ENCODE results near the gene GRK3. TPM values are rescaled to one million over a fixed set of nuclear protein-coding genes. Genes with fewer than 3 reads are reported as not detected.
A peak's percentile ranks its signal among the peaks of the same experiment; 100 is the strongest.

The GRK3 gene
- total and polyA plus RNA-seq, 8 donors = 18.4 to 33.9 (median 23.8) TPM

DNA sequence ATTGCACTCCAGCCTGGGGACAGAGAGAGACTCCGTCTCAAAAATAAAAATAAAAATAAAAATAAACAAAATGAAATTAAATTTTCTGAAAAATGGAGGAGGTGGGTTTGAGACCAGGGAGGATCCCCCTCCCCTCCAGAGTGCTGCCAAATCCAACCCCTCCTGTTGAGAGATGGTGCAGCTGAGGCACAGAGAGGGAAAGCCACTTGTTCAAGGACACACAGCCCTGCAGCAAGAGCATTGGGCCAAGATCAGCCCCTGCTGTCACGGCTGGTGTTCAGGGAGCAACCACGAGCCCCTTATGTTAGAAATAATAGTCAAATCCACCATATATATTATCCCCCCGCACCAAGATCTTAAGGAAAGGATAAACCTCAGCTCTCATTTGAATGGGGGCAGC, 180.2 kb downstream of the GRK3 start:
- H3K9me3 ChIP-seq = no peaks in the 10 kb centered on the region
- DNase-seq (no peak), ATAC-seq (no peak)
- intact Hi-C loops (cut with DNase I) = no loop called here
- no peak overlapping the region for H3K4me3 ChIP-seq
- no peaks in the 10 kb centered on the region for H3K4me1 ChIP-seq
- TF ChIP-seq, protein P1, sequence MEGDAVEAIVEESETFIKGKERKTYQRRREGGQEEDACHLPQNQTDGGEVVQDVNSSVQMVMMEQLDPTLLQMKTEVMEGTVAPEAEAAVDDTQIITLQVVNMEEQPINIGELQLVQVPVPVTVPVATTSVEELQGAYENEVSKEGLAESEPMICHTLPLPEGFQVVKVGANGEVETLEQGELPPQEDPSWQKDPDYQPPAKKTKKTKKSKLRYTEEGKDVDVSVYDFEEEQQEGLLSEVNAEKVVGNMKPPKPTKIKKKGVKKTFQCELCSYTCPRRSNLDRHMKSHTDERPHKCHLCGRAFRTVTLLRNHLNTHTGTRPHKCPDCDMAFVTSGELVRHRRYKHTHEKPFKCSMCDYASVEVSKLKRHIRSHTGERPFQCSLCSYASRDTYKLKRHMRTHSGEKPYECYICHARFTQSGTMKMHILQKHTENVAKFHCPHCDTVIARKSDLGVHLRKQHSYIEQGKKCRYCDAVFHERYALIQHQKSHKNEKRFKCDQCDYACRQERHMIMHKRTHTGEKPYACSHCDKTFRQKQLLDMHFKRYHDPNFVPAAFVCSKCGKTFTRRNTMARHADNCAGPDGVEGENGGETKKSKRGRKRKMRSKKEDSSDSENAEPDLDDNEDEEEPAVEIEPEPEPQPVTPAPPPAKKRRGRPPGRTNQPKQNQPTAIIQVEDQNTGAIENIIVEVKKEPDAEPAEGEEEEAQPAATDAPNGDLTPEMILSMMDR (IDR thresholded peaks at IDR 0.05) = no peak
- no peaks in the 10 kb centered on the region for H3K36me3 ChIP-seq
- H3K27me3 ChIP-seq = peaks cover 0 to 23% of the 10 kb centered on the region in 2 donors
- H3K27ac ChIP-seq = no peak overlapping the region

DNA sequence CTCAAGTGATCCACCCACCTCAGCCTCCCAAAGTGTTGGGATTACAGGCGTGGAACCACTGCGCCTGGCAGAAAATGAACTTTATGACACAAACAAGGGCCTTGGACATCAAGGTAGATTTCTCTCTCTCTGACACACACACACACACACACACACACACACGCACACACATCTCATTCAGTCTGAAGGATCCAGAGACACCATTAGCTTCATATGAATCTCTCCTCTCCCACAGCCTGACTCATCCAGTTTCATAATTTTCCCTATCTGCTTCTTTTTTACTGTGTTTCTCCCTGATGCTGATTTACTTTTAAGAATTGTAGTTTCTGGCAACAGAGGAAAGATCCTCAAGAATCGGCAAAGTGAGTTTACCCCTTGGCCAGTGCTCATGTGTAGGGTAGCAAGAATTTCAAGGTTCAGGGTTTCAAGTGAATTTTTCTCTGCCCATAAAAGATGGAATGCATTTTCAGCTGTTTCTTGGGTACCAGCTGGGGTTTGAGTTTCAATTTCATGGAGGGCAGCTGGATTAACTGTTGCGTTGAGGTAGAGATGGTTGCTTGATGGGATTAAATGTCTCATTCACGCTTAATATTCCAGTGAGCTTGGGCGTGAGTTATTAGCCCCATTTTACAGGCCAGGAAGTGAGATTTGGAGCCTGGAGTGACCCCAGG, 181.0 kb downstream of the GRK3 start:
- TF ChIP-seq, protein P1 (IDR thresholded peaks at IDR 0.05) = no peak
- no peak for DNase-seq
- intact Hi-C loops (cut with DNase I) = no loop called here
- ATAC-seq = no peak
- no peaks in the 10 kb centered on the region for H3K36me3 ChIP-seq
- no peaks in the 10 kb centered on the region for H3K4me1 ChIP-seq
- no peak overlapping the region for H3K4me3 ChIP-seq
- H3K27ac ChIP-seq = no peak overlapping the region
- peaks cover 0 to 26% of the 10 kb centered on the region in 2 donors for H3K27me3 ChIP-seq
- no peaks in the 10 kb centered on the region for H3K9me3 ChIP-seq

DNA sequence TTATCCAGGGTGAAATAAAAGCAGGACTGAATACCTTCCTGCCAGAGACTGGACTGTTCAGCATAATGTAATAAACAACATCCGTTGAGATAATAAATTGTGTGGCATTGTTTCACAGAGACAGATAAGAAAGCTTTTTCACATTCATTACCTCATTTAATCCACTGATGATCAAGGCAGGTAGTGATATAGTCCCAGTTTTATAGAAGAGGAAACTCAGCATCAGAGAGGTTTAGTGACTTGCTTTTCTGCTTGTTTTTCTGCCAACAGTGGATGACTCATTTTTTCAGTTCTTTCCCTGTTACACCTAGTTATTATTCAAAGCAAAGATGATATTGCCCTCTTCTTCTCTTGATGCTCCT, 181.5 kb downstream of the GRK3 start:
- Histone ChIP-seq H3K4me1 (no peaks in the 10 kb centered on the region), H3K9me3 (no peaks in the 10 kb centered on the region), H3K4me3 (no peak overlapping the region), H3K27ac (no peak overlapping the region), H3K27me3 (peaks cover 0 to 30% of the 10 kb centered on the region in 2 donors), H3K36me3 (no peaks in the 10 kb centered on the region)
- ATAC-seq (no peak), DNase-seq (no peak)
- intact Hi-C loops (cut with DNase I) = no loop called here
- TF ChIP-seq, protein P1 (IDR thresholded peaks at IDR 0.05) = no peak

DNA sequence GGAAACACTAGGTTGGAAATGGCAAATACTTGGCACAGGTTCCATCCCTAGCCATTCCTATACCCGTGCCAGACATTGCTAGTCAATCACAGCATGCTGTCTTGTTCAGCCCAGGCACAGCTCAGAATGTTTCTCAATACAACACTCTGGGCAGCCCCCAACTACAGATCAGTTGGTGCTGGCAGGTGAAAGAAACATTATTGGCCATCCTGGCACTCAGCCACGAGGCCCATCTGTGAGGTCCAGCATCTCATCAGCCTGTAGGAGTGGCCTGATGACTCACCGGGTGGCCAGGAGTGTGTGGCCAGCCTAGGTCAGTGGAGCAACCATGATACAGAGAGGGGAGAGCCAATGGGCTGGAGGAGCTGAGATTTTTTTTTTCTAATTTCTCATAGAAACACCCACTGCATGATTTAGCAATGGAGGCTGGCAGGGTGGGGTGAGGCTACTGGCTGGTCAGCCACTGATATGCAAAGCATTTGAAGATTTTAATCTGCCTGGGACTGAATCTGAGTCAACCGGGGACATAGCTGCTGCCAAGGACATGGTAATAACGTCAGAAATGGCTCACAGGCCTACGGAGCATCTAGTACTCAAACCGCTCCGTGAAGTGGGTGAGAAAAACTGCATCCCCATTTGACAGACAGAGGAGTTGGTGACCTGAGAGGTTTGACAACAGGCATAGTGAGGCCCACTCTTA, 182.9 kb downstream of the GRK3 start:
- intact Hi-C loops (cut with DNase I) = no loop called here
- H3K27me3 ChIP-seq = peaks cover 0 to 23% of the 10 kb centered on the region in 2 donors
- no peaks in the 10 kb centered on the region for H3K9me3 ChIP-seq
- ATAC-seq = peak; percentile 58
- DNase-seq = no peak
- no peak overlapping the region for H3K27ac ChIP-seq
- no peaks in the 10 kb centered on the region for H3K4me1 ChIP-seq
- no peak overlapping the region for H3K4me3 ChIP-seq
- H3K36me3 ChIP-seq = no peaks in the 10 kb centered on the region
- TF ChIP-seq, protein P1 (IDR thresholded peaks at IDR 0.05) = no peak

DNA sequence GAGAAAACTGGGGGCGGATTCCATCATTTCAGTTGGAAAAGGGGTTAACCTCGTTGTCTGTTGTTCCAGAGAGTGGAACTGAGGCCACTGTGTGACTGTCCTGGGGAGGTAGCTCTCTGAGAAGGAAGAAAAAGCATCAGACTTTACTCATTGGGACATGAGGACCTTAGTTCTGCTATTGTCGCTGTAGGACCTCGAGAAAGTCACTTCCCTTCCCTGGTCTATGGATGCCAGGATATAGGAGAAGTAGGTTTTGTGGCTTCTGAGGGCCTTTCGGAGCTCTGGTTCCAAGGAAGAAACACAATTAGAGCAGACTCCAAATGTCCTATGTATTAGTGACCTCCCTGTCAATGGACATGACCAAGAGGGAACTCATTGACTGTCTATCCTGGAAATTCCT, 183.7 kb downstream of the GRK3 start:
- ATAC-seq (peak; percentile 16), DNase-seq (no peak)
- Histone ChIP-seq H3K27ac (no peak overlapping the region), H3K36me3 (no peaks in the 10 kb centered on the region), H3K4me1 (no peaks in the 10 kb centered on the region), H3K9me3 (no peaks in the 10 kb centered on the region), H3K4me3 (no peak overlapping the region), H3K27me3 (peaks cover 0 to 15% of the 10 kb centered on the region in 2 donors)
- TF ChIP-seq, protein P1 (IDR thresholded peaks at IDR 0.05) = no peak
- intact Hi-C loops (cut with DNase I) = no loop called here
